ENCODE measurements around the gene MRTFA. TPM values are rescaled to one million over a fixed set of nuclear protein-coding genes. Genes with fewer than 3 reads are reported as not detected.

MRTFA gene
- total RNA-seq, 1 donor from 2014 or later: 48.9 TPM

DNA sequence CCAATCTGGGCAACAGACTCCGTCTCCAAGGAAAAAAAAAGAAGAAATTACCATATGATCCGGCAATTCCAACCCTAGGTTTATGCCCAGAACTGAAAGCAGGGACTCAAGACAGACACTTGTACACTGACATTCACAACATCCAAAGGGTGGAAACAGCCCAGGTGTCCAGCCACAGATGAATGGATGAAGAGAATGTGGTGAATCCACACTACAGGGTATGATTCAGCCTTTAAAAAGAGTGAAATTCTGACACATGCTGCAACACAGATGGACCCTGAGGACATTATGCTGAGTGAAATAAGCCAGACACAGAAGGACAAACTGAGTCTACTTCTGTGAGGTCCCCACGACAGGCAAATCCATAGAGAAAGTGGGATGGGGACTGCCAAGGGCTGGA is 222.2 kb downstream of the MRTFA start:
- no peaks in the 10 kb centered on the region for H3K27me3 Mint-ChIP-seq (ENCODE audit: low read depth)
- intact Hi-C loops (cut with micrococcal nuclease): no loop called here
- H3K27ac Mint-ChIP-seq: no peak overlapping the region
- peaks cover 58% of the 10 kb centered on the region for H3K36me3 Mint-ChIP-seq (ENCODE audit: low read depth)
- no peaks in the 10 kb centered on the region for H3K9me3 Mint-ChIP-seq
- DNase-seq (ENCODE audit: low spot score): no peak
- no peak overlapping the region for H3K4me3 Mint-ChIP-seq (ENCODE audit: low read depth)
- peaks cover 20% of the 10 kb centered on the region for H3K4me1 Mint-ChIP-seq (ENCODE audit: low read depth)

DNA sequence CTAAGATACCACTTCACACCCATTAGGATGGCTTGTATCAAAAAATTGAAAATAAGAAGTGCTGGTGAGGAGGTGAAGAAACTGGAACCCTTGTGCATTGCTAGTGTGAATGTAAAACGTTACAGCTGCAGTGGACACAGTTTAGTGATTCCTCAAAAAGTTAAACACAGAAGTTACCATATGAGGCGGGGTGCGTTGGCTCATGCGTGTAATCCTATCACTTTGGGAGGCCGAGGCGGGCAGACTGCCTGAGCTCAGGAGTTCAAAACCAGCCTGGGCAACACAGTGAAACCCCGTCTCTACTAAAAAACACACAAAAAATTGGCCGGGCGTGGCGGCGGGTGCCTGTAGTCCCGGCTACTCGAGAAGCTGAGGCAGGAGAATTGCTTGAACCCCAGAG is 222.6 kb downstream of the MRTFA start:
- DNase-seq (ENCODE audit: low spot score): no peak
- H3K4me1 Mint-ChIP-seq (ENCODE audit: low read depth): peaks cover 20% of the 10 kb centered on the region
- intact Hi-C loops (cut with micrococcal nuclease): no loop called here
- peaks cover 57% of the 10 kb centered on the region for H3K36me3 Mint-ChIP-seq (ENCODE audit: low read depth)
- no peaks in the 10 kb centered on the region for H3K27me3 Mint-ChIP-seq (ENCODE audit: low read depth)
- no peak overlapping the region for H3K27ac Mint-ChIP-seq
- H3K9me3 Mint-ChIP-seq: no peaks in the 10 kb centered on the region
- no peak overlapping the region for H3K4me3 Mint-ChIP-seq (ENCODE audit: low read depth)

DNA sequence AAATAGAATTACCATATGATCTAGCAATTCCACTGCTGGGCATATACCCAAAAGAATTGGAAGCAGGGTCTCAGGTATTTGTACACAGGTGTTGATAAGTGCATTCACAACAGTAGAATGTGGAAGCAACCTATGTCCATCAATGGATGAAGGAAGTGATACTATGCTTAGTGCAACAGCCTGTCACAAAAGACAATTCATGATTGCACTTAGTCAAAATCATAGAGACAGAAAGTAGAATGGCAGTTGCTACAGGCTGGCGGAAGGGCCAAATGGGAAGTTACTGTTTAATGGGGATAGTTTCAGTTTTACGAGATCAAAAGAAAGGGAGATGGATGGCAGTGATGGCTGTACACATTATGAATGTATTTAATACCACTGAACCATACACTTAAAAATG is 224.1 kb downstream of the MRTFA start:
- DNase-seq (ENCODE audit: low spot score): no peak
- Mint-ChIP-seq H3K27ac (peak overlapping the region; percentile 58), H3K9me3 (no peaks in the 10 kb centered on the region), H3K4me1 (ENCODE audit: low read depth) (peaks cover 20% of the 10 kb centered on the region), H3K27me3 (ENCODE audit: low read depth) (no peaks in the 10 kb centered on the region), H3K4me3 (ENCODE audit: low read depth) (no peak overlapping the region), H3K36me3 (ENCODE audit: low read depth) (peaks cover 67% of the 10 kb centered on the region)
- intact Hi-C loops (cut with micrococcal nuclease): no loop called here

DNA sequence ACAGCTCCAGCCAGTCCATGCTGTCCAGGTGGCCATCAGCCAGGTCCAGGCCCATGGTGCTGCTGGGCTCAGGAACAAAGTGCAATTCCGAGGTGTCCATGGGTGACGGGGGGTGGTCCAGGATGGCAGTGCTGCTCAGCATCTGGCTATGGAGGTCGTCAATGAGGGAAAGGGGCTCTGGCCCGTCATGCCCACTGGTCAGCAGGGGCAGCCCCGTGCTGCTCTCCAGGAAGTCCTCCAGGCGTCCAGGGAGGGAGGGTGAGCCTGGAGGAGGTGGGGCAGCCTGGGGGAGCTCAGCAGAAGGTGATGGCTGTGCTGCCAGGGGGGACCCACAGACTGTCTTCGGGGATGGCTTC is 225.0 kb downstream of the MRTFA start:
- intact Hi-C loops (cut with micrococcal nuclease): no loop called here
- Mint-ChIP-seq H3K4me1 (ENCODE audit: low read depth) (peaks cover 18% of the 10 kb centered on the region), H3K36me3 (ENCODE audit: low read depth) (peaks cover 67% of the 10 kb centered on the region), H3K9me3 (no peaks in the 10 kb centered on the region), H3K27ac (no peak overlapping the region), H3K27me3 (ENCODE audit: low read depth) (no peaks in the 10 kb centered on the region), H3K4me3 (ENCODE audit: low read depth) (no peak overlapping the region)
- no peak for DNase-seq (ENCODE audit: low spot score)

DNA sequence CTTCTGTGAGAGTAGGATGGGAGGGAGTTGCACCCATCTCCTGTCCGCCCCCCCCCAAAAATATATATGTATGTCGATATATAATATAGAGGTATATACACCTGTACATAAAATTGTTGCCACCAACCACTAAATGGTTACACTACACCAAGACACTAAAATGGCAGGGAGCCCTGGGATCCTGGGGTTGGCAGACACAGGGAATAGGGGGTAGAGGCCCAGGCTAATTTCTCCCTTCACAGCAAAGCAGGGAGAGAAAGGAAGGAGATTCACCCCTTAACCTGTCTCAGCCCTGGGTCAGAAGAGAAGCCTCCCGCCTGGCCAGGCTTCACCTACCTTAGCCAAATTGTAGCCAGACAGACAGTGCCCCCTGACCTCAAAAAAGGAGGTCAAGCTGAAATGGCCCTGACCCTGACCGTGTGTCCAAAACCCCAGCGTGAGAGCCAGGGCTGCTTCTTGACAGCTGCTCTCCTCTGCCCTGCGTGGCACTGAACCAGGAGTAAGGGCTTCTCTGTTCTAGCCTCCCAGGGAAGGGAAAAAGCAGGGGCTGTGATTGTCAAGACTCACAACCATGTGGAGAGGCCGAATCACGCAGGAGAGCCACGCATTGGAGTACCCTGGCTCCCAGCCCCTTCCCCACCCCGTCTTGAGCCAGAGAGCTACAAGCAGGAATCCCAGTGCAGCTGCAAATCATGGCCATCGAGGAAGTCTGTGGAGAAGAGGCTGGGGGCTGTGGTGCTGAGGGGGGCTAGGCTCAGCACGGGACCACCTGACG is 225.6 kb downstream of the MRTFA start:
- Mint-ChIP-seq H3K36me3 (ENCODE audit: low read depth) (peaks cover 63% of the 10 kb centered on the region), H3K4me1 (ENCODE audit: low read depth) (peaks cover 12% of the 10 kb centered on the region), H3K4me3 (ENCODE audit: low read depth) (no peak overlapping the region), H3K9me3 (no peaks in the 10 kb centered on the region), H3K27ac (no peak overlapping the region), H3K27me3 (ENCODE audit: low read depth) (no peaks in the 10 kb centered on the region)
- intact Hi-C loops (cut with micrococcal nuclease): no loop called here
- no peak for DNase-seq (ENCODE audit: low spot score)

DNA sequence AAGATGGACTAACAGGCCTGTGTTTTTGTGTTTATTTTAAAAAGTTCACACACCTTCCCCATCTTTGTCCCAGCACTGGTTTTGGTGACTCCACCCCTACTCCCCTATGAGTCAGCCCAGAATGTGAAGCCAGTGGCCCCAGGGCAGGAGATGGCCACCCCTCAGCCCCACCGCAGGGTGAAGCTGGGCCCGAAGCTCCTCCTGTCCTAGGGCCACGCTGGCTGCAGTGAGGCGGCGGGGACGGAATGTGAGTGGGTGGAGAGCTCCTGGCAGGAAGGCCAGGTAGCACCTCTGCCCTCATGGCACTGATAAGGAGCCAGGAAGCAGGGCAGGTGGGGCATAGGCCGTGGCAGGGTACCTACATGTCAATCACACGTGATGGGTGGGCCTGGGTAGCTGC is 226.2 kb downstream of the MRTFA start:
- Mint-ChIP-seq H3K36me3 (ENCODE audit: low read depth) (peaks cover 59% of the 10 kb centered on the region), H3K27me3 (ENCODE audit: low read depth) (no peaks in the 10 kb centered on the region), H3K4me1 (ENCODE audit: low read depth) (peaks cover 6% of the 10 kb centered on the region), H3K27ac (no peak overlapping the region), H3K4me3 (ENCODE audit: low read depth) (no peak overlapping the region), H3K9me3 (no peaks in the 10 kb centered on the region)
- no peak for DNase-seq (ENCODE audit: low spot score)
- intact Hi-C loops (cut with micrococcal nuclease): no loop called here

DNA sequence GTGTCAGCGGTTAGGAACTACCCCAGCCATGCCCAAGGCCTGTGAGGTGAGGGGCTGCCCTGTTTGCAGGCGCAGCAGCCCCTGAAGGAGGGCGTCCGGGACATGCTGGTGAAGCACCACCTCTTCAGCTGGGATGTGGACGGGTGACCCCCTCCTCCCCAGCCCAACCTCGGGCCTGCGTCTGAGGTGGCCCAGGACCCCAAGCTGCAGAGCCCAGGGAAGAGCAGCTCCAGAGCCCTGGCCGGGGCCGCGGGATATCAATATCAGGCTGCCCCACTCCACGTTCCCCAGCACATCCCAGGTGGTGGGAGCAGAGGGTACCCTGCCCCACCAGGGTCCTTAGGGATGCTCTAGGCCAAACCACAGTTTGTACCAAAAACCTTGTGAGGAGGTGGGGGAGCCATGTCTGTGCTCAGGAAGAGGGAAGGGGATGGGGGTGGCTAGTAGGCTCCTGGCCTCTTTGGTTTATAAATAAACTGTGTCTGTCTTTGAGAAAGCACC is 226.9 kb downstream of the MRTFA start:
- Mint-ChIP-seq H3K27me3 (ENCODE audit: low read depth) (no peaks in the 10 kb centered on the region), H3K4me3 (ENCODE audit: low read depth) (no peak overlapping the region), H3K27ac (no peak overlapping the region), H3K9me3 (no peaks in the 10 kb centered on the region), H3K36me3 (ENCODE audit: low read depth) (peaks cover 57% of the 10 kb centered on the region), H3K4me1 (ENCODE audit: low read depth) (peaks cover 3% of the 10 kb centered on the region)
- intact Hi-C loops (cut with micrococcal nuclease): no loop called here
- no peak for DNase-seq (ENCODE audit: low spot score)

DNA sequence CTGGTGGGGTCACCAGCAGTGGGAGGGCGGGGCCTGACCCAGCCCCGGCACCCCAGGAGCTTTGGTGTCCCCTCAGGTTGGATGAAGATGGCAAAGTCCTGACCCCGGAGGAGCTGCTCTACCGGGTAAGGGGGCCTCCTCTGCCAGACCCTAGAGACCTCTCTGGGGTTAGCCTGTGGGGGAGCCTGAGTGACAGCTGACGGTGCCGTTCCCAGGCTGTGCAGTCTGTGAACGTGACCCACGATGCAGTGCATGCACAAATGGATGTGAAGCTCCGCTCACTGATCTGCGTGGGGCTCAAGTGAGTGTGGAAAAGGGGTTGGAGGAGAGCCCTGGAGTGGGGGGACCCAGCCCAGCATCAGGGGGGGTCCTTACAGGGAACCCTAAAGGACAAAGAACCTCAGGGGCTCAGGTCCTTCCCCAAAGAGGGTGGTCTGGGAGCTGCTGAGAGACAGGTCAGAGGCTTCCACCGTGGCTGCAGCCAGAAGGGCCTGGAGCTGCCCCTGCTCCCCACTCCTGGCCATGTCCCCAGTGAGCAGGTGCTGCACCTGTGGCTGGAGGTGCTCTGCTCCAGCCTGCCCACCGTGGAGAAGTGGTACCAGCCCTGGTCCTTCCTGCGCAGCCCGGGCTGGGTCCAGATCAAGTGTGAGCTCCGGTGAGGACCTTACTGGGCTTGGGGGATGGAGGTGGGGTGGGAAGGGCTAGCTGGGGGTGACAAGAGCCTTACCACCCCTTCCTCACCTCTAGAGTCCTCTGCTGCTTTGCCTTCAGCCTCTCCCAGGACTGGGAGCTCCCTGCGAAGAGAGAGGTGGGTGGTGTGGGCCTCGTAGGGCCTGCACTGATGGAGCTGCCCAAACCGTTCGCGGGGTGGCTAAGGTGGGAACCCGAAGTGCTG is 227.6 kb downstream of the MRTFA start:
- intact Hi-C loops (cut with micrococcal nuclease): no loop called here
- Mint-ChIP-seq H3K36me3 (ENCODE audit: low read depth) (peaks cover 57% of the 10 kb centered on the region), H3K4me1 (ENCODE audit: low read depth) (peaks cover 3% of the 10 kb centered on the region), H3K9me3 (no peaks in the 10 kb centered on the region), H3K27ac (no peak overlapping the region), H3K4me3 (ENCODE audit: low read depth) (no peak overlapping the region), H3K27me3 (ENCODE audit: low read depth) (no peaks in the 10 kb centered on the region)
- DNase-seq (ENCODE audit: low spot score): no peak

DNA sequence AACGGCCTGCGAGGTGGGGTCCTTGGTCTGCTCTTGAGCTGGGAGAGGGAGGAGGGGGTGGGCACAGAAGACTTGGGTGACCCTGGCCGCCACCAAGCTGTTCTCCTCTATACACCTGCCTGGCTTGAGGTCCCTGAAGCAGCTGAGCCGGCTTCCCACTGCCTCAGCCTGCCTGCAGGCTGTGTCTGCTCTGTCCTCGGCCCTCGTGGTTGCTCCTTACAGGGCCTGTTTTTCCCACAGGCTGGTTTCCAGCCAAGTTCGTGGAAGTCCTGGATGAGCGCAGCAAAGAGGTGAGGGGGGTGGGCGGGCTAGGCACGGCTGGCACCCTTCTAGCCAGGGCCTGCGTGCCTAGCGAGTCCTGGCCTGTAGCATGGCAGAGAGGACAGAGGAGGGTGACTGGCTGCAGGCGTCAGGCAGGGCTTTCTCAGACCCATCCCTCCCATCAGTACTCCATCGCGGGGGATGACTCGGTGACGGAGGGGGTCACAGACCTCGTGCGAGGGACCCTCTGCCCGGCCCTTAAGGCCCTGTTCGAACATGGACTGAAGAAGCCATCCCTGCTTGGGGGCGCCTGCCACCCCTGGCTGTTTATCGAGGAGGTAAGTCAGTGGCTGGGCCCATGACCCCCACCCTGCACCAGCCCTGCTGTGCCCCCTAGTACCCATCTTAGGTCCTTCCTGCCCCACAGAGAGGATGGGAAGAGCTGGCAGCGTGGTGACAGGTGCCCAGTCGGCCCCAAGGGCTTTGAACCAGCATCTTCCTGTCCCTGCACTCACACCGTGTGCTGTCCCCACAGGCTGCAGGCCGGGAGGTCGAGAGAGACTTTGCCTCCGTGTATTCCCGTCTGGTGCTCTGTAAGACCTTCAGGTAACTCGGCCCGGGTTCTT is 228.4 kb downstream of the MRTFA start:
- Mint-ChIP-seq H3K4me3 (ENCODE audit: low read depth) (no peak overlapping the region), H3K4me1 (ENCODE audit: low read depth) (peaks cover 9% of the 10 kb centered on the region), H3K27ac (no peak overlapping the region), H3K36me3 (ENCODE audit: low read depth) (peaks cover 62% of the 10 kb centered on the region), H3K27me3 (ENCODE audit: low read depth) (no peaks in the 10 kb centered on the region), H3K9me3 (no peaks in the 10 kb centered on the region)
- no peak for DNase-seq (ENCODE audit: low spot score)
- intact Hi-C loops (cut with micrococcal nuclease): no loop called here

DNA sequence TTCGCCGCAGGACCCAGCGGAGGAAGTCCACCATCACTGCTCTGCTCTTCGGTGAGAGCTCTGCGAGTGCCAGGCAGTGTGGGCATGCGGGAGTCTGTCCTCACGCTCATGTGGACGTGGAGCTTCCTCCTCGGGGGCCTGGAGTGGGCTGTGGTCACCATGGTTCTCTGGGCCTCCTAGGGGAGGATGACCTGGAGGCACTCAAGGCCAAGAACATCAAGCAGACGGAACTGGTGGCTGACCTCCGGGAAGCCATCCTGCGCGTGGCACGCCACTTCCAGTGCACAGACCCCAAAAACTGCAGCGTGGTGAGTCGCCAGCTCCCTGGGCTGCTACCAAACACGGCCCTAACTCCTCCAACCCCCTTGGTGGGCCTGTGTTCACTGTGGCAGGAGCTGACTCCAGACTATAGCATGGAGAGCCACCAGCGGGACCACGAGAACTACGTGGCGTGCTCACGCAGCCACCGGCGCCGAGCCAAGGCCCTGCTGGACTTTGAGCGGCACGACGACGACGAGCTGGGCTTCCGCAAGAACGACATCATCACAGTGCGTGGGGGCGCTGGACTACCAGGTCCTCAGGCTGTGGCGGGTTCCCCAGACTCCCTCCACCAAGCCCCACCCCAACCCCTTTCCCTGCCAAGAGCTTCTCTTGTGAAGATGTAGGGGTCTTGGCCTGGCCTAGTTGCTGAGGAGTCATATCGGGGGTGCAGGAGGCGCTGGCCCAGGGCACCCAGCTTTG is 229.3 kb downstream of the MRTFA start:
- H3K27ac Mint-ChIP-seq: no peak overlapping the region
- H3K4me1 Mint-ChIP-seq (ENCODE audit: low read depth): peaks cover 12% of the 10 kb centered on the region

DNA sequence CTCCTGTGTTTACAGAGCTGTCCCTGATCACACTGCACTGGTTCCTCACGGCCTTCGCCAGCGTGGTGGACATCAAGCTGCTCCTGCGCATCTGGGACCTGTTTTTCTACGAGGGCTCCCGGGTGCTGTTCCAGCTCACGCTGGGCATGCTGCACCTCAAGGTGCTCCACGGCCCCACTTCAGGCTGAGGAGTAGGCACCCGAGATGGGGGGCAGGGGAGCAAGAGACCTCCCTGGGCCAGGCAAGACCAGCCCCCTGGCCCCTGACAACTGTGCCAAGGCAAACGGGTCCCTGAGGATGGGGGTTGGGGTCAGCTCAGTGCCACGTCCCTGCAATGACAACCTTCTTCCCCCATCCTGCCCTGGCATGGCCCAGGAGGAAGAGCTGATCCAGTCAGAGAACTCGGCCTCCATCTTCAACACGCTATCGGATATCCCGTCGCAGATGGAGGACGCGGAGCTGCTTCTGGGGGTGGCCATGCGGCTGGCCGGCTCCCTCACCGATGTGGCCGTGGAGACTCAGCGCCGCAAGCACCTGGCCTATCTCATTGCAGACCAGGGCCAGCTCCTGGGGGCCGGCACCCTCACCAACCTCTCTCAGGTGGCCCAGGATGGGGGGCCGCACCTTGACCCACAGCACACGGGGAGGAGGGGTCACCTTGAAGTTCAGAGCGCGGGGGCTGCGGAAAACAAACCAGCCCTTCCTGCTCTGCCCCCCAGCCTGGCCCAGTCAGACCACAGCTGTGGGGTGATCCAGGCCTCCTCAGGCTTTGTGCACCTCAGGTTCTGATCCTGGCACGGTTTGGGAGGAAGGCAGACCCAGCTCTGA is 230.2 kb downstream of the MRTFA start:
- H3K4me1 Mint-ChIP-seq (ENCODE audit: low read depth): peaks cover 21% of the 10 kb centered on the region
- H3K9me3 Mint-ChIP-seq: no peaks in the 10 kb centered on the region
- no peak for DNase-seq (ENCODE audit: low spot score)
- no peak overlapping the region for H3K27ac Mint-ChIP-seq
- no peaks in the 10 kb centered on the region for H3K27me3 Mint-ChIP-seq (ENCODE audit: low read depth)
- H3K4me3 Mint-ChIP-seq (ENCODE audit: low read depth): no peak overlapping the region
- intact Hi-C loops (cut with micrococcal nuclease): no loop called here
- H3K36me3 Mint-ChIP-seq (ENCODE audit: low read depth): peaks cover 64% of the 10 kb centered on the region

More for the DNA sequence above, 229.3 kb downstream of the MRTFA start:
- Mint-ChIP-seq H3K27me3 (ENCODE audit: low read depth) (no peaks in the 10 kb centered on the region), H3K36me3 (ENCODE audit: low read depth) (peaks cover 64% of the 10 kb centered on the region), H3K9me3 (no peaks in the 10 kb centered on the region), H3K4me3 (ENCODE audit: low read depth) (no peak overlapping the region)
- intact Hi-C loops (cut with micrococcal nuclease): no loop called here
- no peak for DNase-seq (ENCODE audit: low spot score)
